Karpas-422 (cell line): ENCODE data around the gene CFAP45. TPM values are rescaled to one million over a fixed set of nuclear protein-coding genes. Genes with fewer than 3 reads are reported as not detected.
"Not testable (repeated sequence)": the region's sequence is repeated elsewhere in the genome, so short reads cannot be mapped to it uniquely, and the experiment has no call there.

Experiments
- DNase-seq: peaks from one replicate; pipeline ENCODE4 v3.0.0-alpha.2; 2015
- H2AFZ ChIP-seq: fragments of 200-600 bp; sonication (generic); 2 replicates; pipeline ENCODE4 v1.6.1; 2014; ENCODE audit warnings: antibody characterized with exemption, low read length, mixed read lengths
- H3K27ac ChIP-seq: fragments of 200-600 bp; sonication (generic); 2 replicates; pipeline ENCODE4 v1.5.1; 2014; ENCODE audit warnings: mild to moderate bottlenecking, low read length, moderate library complexity
- H3K27me3 ChIP-seq: fragments of 200-600 bp; sonication (generic); 2 replicates; pipeline ENCODE4 v1.6.1; 2014; ENCODE audit warnings: low read length, mixed read lengths
- H3K36me3 ChIP-seq: fragments of 200-600 bp; sonication (generic); 2 replicates; pipeline ENCODE4 v1.6.1; 2014; ENCODE audit warnings: low read length, mixed read lengths; ENCODE audit not compliant: insufficient read depth
- H3K4me1 ChIP-seq: fragments of 200-600 bp; sonication (generic); 2 replicates; pipeline ENCODE4 v1.6.1; 2014; ENCODE audit warnings: mild to moderate bottlenecking, low read length, mixed read lengths
- H3K4me2 ChIP-seq: fragments of 200-600 bp; sonication (generic); 2 replicates; pipeline ENCODE4 v1.6.1; 2014; ENCODE audit warnings: low read length, low read depth, mild to moderate bottlenecking; ENCODE audit not compliant: poor library complexity, severe bottlenecking
- H3K4me3 ChIP-seq: fragments of 200-600 bp; sonication (generic); 2 replicates; pipeline ENCODE4 v1.5.1; 2014; ENCODE audit warnings: mild to moderate bottlenecking, antibody characterized with exemption, low read length, mixed read lengths
- H3K79me2 ChIP-seq: fragments of 200-600 bp; sonication (generic); 2 replicates; pipeline ENCODE4 v1.6.1; 2014; ENCODE audit warnings: mild to moderate bottlenecking, low read length, mixed read lengths
- H3K9ac ChIP-seq: fragments of 200-600 bp; sonication (generic); 2 replicates; pipeline ENCODE4 v1.6.0; 2014; ENCODE audit warnings: low read length
- H3K9me2 ChIP-seq: fragments of 200-600 bp; sonication (generic), shearing (Covaris generic); replicated peaks from 2 replicates; pipeline ENCODE4 v1.6.0; 2014; ENCODE audit warnings: mild to moderate bottlenecking, low read length, moderate library complexity; ENCODE audit not compliant: insufficient read depth
- H3K9me3 ChIP-seq: fragments of 300-700, 200-600 bp; sonication (generic); 2 replicates; pipeline ENCODE4 v1.6.1; 2014; ENCODE audit warnings: low read length, mixed read lengths
- H4K20me1 ChIP-seq: fragments of 200-600 bp; sonication (generic); 2 replicates; pipeline ENCODE4 v1.6.1; 2014; ENCODE audit warnings: mild to moderate bottlenecking, antibody characterized with exemption, low read length, low read depth; ENCODE audit not compliant: insufficient read depth
- total RNA-seq: library from RNA; depleted of rRNA; stranded (reverse); fragments of >200 nt; shearing (Covaris generic); gene quantifications from 2 replicates; pipeline ENCODE4 v1.2.3, GENCODE V29; 2014; ENCODE audit warnings: low replicate concordance

The CFAP45 gene
- total RNA-seq, 1 experiment from 2014 or later, result not detected

GRCh38 chr1:159908031-159908940, 8.3 kb upstream of the CFAP45 start:
- H2AFZ ChIP-seq, result no peak overlapping the region
- peaks cover 12% of the 10 kb centered on the region for H3K4me1 ChIP-seq
- H3K79me2 ChIP-seq, result no peaks in the 10 kb centered on the region
- no peak overlapping the region for H3K9ac ChIP-seq
- H3K9me2 ChIP-seq, result no peaks in the 10 kb centered on the region
- H3K4me2 ChIP-seq, result no peak overlapping the region
- no peaks in the 10 kb centered on the region for H3K36me3 ChIP-seq
- no peak overlapping the region for H3K4me3 ChIP-seq
- no peak overlapping the region for H3K27ac ChIP-seq
- no peaks in the 10 kb centered on the region for H3K9me3 ChIP-seq
- DNase-seq, result no peak
- H3K27me3 ChIP-seq, result no peaks in the 10 kb centered on the region
- H4K20me1 ChIP-seq, result no peaks in the 10 kb centered on the region

- H3K4me2 ChIP-seq, result no peak overlapping the region
- no peak overlapping the region for H3K27ac ChIP-seq
- no peak for DNase-seq
- H3K9me2 ChIP-seq, result no peaks in the 10 kb centered on the region
- no peaks in the 10 kb centered on the region for H3K36me3 ChIP-seq
- peaks cover 12% of the 10 kb centered on the region for H3K4me1 ChIP-seq
- no peaks in the 10 kb centered on the region for H3K27me3 ChIP-seq
- no peaks in the 10 kb centered on the region for H3K9me3 ChIP-seq
- no peak overlapping the region for H2AFZ ChIP-seq
- no peaks in the 10 kb centered on the region for H4K20me1 ChIP-seq
- no peaks in the 10 kb centered on the region for H3K79me2 ChIP-seq
- no peak overlapping the region for H3K9ac ChIP-seq
- H3K4me3 ChIP-seq, result no peak overlapping the region
Measured at GRCh38 chr1:159906960-159907359, 7.0 kb upstream of the CFAP45 start.

GRCh38 chr1:159904036-159904435, 4.1 kb upstream of the CFAP45 start:
- H3K9me3 ChIP-seq, H3K4me2 ChIP-seq, H3K4me3 ChIP-seq, H3K27me3 ChIP-seq, DNase-seq, H3K36me3 ChIP-seq, H3K27ac ChIP-seq, H2AFZ ChIP-seq, H4K20me1 ChIP-seq, H3K9ac ChIP-seq, H3K4me1 ChIP-seq, H3K79me2 ChIP-seq, H3K9me2 ChIP-seq: not testable (repeated sequence)

- Histone ChIP-seq H3K36me3 (no peaks in the 10 kb centered on the region), H3K27ac (no peak overlapping the region), H3K27me3 (no peaks in the 10 kb centered on the region), H3K79me2 (no peaks in the 10 kb centered on the region), H4K20me1 (no peaks in the 10 kb centered on the region), H3K9ac (no peak overlapping the region), H2AFZ (no peak overlapping the region), H3K9me2 (no peaks in the 10 kb centered on the region), H3K9me3 (no peaks in the 10 kb centered on the region), H3K4me1 (no peaks in the 10 kb centered on the region), H3K4me2 (no peak overlapping the region), H3K4me3 (no peak overlapping the region)
- DNase-seq, result no peak
Measured at GRCh38 chr1:159902541-159902940, 2.6 kb upstream of the CFAP45 start.

GRCh38 chr1:159900755-159901360, 893 bp upstream of the CFAP45 start:
- H3K4me2 ChIP-seq, result no peak overlapping the region
- no peaks in the 10 kb centered on the region for H3K4me1 ChIP-seq
- H3K9me3 ChIP-seq, result no peaks in the 10 kb centered on the region
- DNase-seq, result peak; percentile 31
- no peaks in the 10 kb centered on the region for H3K27me3 ChIP-seq
- no peak overlapping the region for H2AFZ ChIP-seq
- H3K27ac ChIP-seq, result no peak overlapping the region
- no peaks in the 10 kb centered on the region for H3K36me3 ChIP-seq
- no peaks in the 10 kb centered on the region for H3K9me2 ChIP-seq
- no peak overlapping the region for H3K4me3 ChIP-seq
- H3K9ac ChIP-seq, result no peak overlapping the region
- H4K20me1 ChIP-seq, result no peaks in the 10 kb centered on the region
- H3K79me2 ChIP-seq, result no peaks in the 10 kb centered on the region

GRCh38 chr1:159899634-159900033, 331 bp downstream of the CFAP45 start:
- not testable (repeated sequence) for H3K9me3 ChIP-seq, H3K4me1 ChIP-seq, H3K27ac ChIP-seq, H3K36me3 ChIP-seq, H3K79me2 ChIP-seq, H3K4me2 ChIP-seq, H3K4me3 ChIP-seq, H3K9ac ChIP-seq, H2AFZ ChIP-seq, H4K20me1 ChIP-seq, H3K9me2 ChIP-seq, DNase-seq, H3K27me3 ChIP-seq

GRCh38 chr1:159898527-159898926, 1.4 kb downstream of the CFAP45 start:
- Histone ChIP-seq H2AFZ (no peak overlapping the region), H3K9ac (no peak overlapping the region), H3K4me1 (no peaks in the 10 kb centered on the region), H3K9me2 (no peaks in the 10 kb centered on the region), H3K79me2 (no peaks in the 10 kb centered on the region), H3K27me3 (no peaks in the 10 kb centered on the region), H4K20me1 (no peaks in the 10 kb centered on the region), H3K27ac (no peak overlapping the region), H3K36me3 (no peaks in the 10 kb centered on the region), H3K9me3 (no peaks in the 10 kb centered on the region), H3K4me3 (no peak overlapping the region), H3K4me2 (no peak overlapping the region)
- DNase-seq, result no peak

GRCh38 chr1:159897962-159898361, 2.0 kb downstream of the CFAP45 start:
- H3K4me2 ChIP-seq, result no peak overlapping the region
- no peak overlapping the region for H3K27ac ChIP-seq
- no peaks in the 10 kb centered on the region for H4K20me1 ChIP-seq
- no peak overlapping the region for H3K9ac ChIP-seq
- H3K9me3 ChIP-seq, result no peaks in the 10 kb centered on the region
- no peaks in the 10 kb centered on the region for H3K36me3 ChIP-seq
- H3K27me3 ChIP-seq, result no peaks in the 10 kb centered on the region
- no peaks in the 10 kb centered on the region for H3K9me2 ChIP-seq
- no peak for DNase-seq
- H3K79me2 ChIP-seq, result no peaks in the 10 kb centered on the region
- no peak overlapping the region for H3K4me3 ChIP-seq
- H2AFZ ChIP-seq, result no peak overlapping the region
- no peaks in the 10 kb centered on the region for H3K4me1 ChIP-seq
